ENCODE results near the gene TBL1X. TPM values are rescaled to one million over a fixed set of nuclear protein-coding genes. Genes with fewer than 3 reads are reported as not detected.

TBL1X gene
- total RNA-seq, 6 donors from 2014 or later: 6.3 to 21.4 (median 12.8) TPM

DNA sequence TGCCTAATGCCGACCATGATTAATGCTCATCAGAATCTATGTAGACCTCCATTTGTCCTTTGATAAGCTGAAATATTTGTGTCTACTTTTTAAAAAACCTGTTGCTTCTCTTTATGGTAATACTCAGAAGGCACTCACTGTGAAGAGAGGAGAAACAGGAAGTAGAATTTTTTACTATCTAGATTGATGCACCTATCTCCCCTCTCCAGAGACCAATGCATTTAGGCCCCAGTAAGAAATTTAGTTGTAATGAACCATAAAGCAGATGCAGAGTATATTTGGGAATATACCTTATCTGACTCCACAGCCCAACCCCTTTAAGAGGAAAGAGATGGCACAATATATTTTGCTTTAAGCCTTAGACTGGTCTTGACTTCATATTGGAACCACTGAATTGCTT, 11.1 kb downstream of the TBL1X start:
- no peak for ATAC-seq (ENCODE audit: low FRiP score in 2 of 2)
- DNase-seq: no peak
- WGBS, 2 donors: 90 to 93% methylated on average over 1 of the region's 1 CpG

DNA sequence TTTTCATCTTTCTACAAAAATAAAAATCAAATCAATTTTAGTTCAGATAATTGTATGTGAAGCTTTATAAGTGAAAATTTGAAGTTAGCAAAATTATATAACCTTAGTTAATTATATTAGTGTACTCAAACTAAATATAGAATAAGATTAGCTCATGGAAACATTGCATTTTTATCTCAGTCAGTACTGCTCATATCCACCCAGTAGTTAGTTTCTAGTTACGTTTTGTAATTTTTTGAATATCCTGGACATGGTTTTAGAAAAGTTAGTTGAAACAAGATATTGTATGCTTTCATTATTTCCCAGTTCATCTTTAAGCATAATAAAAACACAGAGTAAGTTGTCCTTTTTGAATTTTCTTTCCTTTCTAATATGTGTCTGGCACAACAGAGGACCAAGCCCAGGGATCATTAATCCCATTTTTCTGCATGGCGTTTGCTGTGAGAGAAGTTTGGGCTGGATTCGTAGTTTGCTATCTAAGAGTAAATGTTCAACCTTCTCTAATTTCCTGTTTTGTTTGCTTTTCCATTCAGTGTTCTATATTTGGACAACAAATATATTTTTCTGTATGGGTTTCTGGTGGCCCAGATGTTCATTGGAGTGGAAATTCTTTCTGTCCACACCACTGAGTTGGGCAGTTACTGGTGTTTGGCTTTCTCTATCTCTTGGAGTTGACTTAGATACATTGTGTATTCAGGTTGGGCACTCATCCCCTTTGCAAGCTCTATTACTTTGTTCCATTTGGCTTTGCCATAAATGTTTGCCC, 12.1 kb downstream of the TBL1X start:
- H3K9me3 ChIP-seq: no peaks in the 10 kb centered on the region
- ATAC-seq (ENCODE audit: low FRiP score in 2 of 2) (no peak), DNase-seq (no peak)
- TF ChIP-seq, protein P1, sequence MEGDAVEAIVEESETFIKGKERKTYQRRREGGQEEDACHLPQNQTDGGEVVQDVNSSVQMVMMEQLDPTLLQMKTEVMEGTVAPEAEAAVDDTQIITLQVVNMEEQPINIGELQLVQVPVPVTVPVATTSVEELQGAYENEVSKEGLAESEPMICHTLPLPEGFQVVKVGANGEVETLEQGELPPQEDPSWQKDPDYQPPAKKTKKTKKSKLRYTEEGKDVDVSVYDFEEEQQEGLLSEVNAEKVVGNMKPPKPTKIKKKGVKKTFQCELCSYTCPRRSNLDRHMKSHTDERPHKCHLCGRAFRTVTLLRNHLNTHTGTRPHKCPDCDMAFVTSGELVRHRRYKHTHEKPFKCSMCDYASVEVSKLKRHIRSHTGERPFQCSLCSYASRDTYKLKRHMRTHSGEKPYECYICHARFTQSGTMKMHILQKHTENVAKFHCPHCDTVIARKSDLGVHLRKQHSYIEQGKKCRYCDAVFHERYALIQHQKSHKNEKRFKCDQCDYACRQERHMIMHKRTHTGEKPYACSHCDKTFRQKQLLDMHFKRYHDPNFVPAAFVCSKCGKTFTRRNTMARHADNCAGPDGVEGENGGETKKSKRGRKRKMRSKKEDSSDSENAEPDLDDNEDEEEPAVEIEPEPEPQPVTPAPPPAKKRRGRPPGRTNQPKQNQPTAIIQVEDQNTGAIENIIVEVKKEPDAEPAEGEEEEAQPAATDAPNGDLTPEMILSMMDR (IDR thresholded peaks at IDR 0.05): no peak
- TF ChIP-seq POLR2A (IDR thresholded peaks at IDR 0.05): no peak
- TF ChIP-seq POLR2AphosphoS5 (IDR thresholded peaks at IDR 0.05): no peak
- no peak for TF ChIP-seq EP300 (IDR thresholded peaks at IDR 0.05)
- WGBS, 2 donors: 74 to 77% methylated on average over 3 of the region's 3 CpGs
- no peak overlapping the region for H3K27ac ChIP-seq
- H3K27me3 ChIP-seq: no peaks in the 10 kb centered on the region
- no peak overlapping the region for H3K4me3 ChIP-seq
- no peaks in the 10 kb centered on the region for H3K4me1 ChIP-seq
- no peaks in the 10 kb centered on the region for H3K36me3 ChIP-seq

More for the DNA sequence above, 11.1 kb downstream of the TBL1X start:
- no peak overlapping the region for H3K27ac ChIP-seq
- no peaks in the 10 kb centered on the region for H3K36me3 ChIP-seq
- TF ChIP-seq EP300 (IDR thresholded peaks at IDR 0.05) (no peak), POLR2A (IDR thresholded peaks at IDR 0.05) (no peak), POLR2AphosphoS5 (IDR thresholded peaks at IDR 0.05) (no peak)
- TF ChIP-seq, protein P1 (IDR thresholded peaks at IDR 0.05): no peak
- no peaks in the 10 kb centered on the region for H3K9me3 ChIP-seq
- H3K4me3 ChIP-seq: no peak overlapping the region
- no peaks in the 10 kb centered on the region for H3K4me1 ChIP-seq
- no peaks in the 10 kb centered on the region for H3K27me3 ChIP-seq

GRCh38 chrX:9482408-9482807, 17.6 kb downstream of the TBL1X start:
- no peaks in the 10 kb centered on the region for H3K9me3 ChIP-seq
- no peak overlapping the region for H3K4me3 ChIP-seq
- ATAC-seq (ENCODE audit: low FRiP score in 2 of 2) (no peak), DNase-seq (no peak)
- H3K27ac ChIP-seq: no peak overlapping the region
- WGBS, 2 donors: 60 to 75% methylated on average over 2 of the region's 2 CpGs
- no peak for TF ChIP-seq POLR2AphosphoS5 (IDR thresholded peaks at IDR 0.05)
- no peak for TF ChIP-seq EP300 (IDR thresholded peaks at IDR 0.05)
- TF ChIP-seq POLR2A (IDR thresholded peaks at IDR 0.05): no peak
- TF ChIP-seq, protein P1 (IDR thresholded peaks at IDR 0.05): no peak
- H3K4me1 ChIP-seq: no peaks in the 10 kb centered on the region
- H3K36me3 ChIP-seq: no peaks in the 10 kb centered on the region
- no peaks in the 10 kb centered on the region for H3K27me3 ChIP-seq

GRCh38 chrX:9482837-9483236, 18.0 kb downstream of the TBL1X start:
- no peak for TF ChIP-seq EP300 (IDR thresholded peaks at IDR 0.05)
- TF ChIP-seq, protein P1 (IDR thresholded peaks at IDR 0.05): no peak
- no peak for TF ChIP-seq POLR2AphosphoS5 (IDR thresholded peaks at IDR 0.05)
- no peak for TF ChIP-seq POLR2A (IDR thresholded peaks at IDR 0.05)
- no peaks in the 10 kb centered on the region for H3K27me3 ChIP-seq
- H3K4me3 ChIP-seq: no peak overlapping the region
- no peaks in the 10 kb centered on the region for H3K36me3 ChIP-seq
- ATAC-seq (ENCODE audit: low FRiP score in 2 of 2) (no peak), DNase-seq (no peak)
- H3K27ac ChIP-seq: no peak overlapping the region
- H3K9me3 ChIP-seq: no peaks in the 10 kb centered on the region
- H3K4me1 ChIP-seq: no peaks in the 10 kb centered on the region
- 60 to 92% methylated on average over 3 of the region's 3 CpGs for WGBS, 2 donors

DNA sequence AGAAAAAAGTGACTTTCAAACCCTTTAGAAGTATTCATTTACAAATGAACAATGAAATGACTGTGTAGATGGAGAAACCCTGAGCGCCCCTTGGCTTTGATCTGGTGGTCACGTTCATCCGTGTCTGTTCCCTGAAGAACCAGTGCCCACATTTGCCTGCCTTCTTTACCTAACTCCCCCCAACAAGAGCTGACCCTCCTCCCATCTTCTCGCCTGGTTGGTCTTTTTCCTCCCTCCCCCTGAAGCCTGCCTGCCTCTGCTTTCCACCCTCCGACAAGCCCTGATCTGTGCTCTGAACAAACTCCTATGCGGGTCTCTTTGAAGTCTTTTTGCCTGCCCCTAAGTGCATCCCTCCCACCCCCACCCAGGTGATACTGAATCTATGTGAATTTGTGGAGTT, 18.5 kb downstream of the TBL1X start:
- H3K27ac ChIP-seq: no peak overlapping the region
- H3K36me3 ChIP-seq: no peaks in the 10 kb centered on the region
- ATAC-seq (ENCODE audit: low FRiP score in 2 of 2): no peak
- no peaks in the 10 kb centered on the region for H3K4me1 ChIP-seq
- no peaks in the 10 kb centered on the region for H3K9me3 ChIP-seq
- WGBS, 2 donors: 72 to 98% methylated on average over 6 of the region's 6 CpGs
- H3K27me3 ChIP-seq: no peaks in the 10 kb centered on the region
- TF ChIP-seq POLR2A (IDR thresholded peaks at IDR 0.05) (no peak), POLR2AphosphoS5 (IDR thresholded peaks at IDR 0.05) (no peak), EP300 (IDR thresholded peaks at IDR 0.05) (no peak)
- TF ChIP-seq, protein P1 (IDR thresholded peaks at IDR 0.05): no peak
- DNase-seq: no peak
- H3K4me3 ChIP-seq: no peak overlapping the region
